Gastrocnemius medialis (tissue), 4 donors: Measurements from ENCODE around the gene EP400.

ENCODE experiments used
- POLR2A ChIP-seq, 2 donors: fragments of 450-650 bp; IDR thresholded peaks; one replicate each; pipeline ENCODE4 v1.6.1; 2017; ENCODE audit warnings: antibody characterized with exemption in 2 of 2, mild to moderate bottlenecking in 2 of 2, moderate library complexity in 2 of 2
- TF ChIP-seq, protein P1 (sequence below), 5 experiments: fragments of 450-650 bp in 3 of 5; fragments of 200-600 bp in 2 of 5; sonication (generic) in 2 of 5; IDR thresholded peaks in 4 of 5; conservative IDR thresholded peaks in 1 of 5; 1 replicate in 4 of 5; 2 replicates in 1 of 5; pipeline ENCODE4 v1.5.1; 2016 to 2019; ENCODE audit warnings: antibody characterized with exemption in 5 of 5, mild to moderate bottlenecking in 3 of 5, moderate library complexity in 3 of 5

DNA sequence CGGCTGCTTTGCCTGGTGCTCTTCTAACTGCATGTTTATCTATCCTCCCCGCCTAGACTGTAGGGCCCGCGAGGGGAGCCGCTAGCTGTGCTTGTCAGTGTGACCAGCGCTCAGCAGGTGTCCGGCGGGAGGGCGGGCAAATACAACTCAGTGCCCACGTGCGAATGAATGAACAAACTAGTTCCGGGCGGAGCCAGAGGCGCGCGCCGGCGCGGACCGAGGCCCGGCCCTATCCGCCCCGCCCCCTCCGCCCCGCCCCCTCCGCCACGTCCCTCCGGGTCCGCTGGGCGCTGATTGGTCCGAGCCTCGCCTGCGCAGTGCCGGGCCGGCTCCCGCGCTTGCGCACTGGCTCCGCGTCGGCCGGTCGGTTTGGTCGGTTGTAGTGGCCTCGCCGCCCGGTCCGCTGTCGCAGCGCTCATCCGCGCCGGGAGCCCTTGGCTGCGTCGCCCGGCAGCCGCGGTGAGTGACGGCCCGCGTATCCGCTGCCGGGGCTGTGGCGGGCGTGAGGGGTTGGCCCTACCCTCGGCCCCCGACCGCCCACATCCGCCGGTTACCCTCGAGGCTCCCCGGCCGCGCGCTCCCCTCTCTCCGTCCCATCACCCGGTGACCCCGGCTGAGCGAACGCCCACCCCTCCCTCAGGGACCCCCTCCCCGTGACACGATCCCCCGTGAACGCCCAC, 134.3 kb downstream of the EP400 start:
- TF ChIP-seq, protein P1, sequence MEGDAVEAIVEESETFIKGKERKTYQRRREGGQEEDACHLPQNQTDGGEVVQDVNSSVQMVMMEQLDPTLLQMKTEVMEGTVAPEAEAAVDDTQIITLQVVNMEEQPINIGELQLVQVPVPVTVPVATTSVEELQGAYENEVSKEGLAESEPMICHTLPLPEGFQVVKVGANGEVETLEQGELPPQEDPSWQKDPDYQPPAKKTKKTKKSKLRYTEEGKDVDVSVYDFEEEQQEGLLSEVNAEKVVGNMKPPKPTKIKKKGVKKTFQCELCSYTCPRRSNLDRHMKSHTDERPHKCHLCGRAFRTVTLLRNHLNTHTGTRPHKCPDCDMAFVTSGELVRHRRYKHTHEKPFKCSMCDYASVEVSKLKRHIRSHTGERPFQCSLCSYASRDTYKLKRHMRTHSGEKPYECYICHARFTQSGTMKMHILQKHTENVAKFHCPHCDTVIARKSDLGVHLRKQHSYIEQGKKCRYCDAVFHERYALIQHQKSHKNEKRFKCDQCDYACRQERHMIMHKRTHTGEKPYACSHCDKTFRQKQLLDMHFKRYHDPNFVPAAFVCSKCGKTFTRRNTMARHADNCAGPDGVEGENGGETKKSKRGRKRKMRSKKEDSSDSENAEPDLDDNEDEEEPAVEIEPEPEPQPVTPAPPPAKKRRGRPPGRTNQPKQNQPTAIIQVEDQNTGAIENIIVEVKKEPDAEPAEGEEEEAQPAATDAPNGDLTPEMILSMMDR (IDR thresholded peaks at IDR 0.05 in 4 of 5, conservative IDR thresholded peaks at IDR 0.05 in 1 of 5) = peak in 1 of 5 experiments; percentile 5
- peak; percentile 94 to 96 for TF ChIP-seq POLR2A (IDR thresholded peaks at IDR 0.05)
